ENCODE results near the gene MICALL1. TPM values are rescaled to one million over a fixed set of nuclear protein-coding genes. Genes with fewer than 3 reads are reported as not detected.

Gene MICALL1
- total RNA-seq, 2 experiments from 2014 or later: 18.3 to 25.7 TPM

DNA sequence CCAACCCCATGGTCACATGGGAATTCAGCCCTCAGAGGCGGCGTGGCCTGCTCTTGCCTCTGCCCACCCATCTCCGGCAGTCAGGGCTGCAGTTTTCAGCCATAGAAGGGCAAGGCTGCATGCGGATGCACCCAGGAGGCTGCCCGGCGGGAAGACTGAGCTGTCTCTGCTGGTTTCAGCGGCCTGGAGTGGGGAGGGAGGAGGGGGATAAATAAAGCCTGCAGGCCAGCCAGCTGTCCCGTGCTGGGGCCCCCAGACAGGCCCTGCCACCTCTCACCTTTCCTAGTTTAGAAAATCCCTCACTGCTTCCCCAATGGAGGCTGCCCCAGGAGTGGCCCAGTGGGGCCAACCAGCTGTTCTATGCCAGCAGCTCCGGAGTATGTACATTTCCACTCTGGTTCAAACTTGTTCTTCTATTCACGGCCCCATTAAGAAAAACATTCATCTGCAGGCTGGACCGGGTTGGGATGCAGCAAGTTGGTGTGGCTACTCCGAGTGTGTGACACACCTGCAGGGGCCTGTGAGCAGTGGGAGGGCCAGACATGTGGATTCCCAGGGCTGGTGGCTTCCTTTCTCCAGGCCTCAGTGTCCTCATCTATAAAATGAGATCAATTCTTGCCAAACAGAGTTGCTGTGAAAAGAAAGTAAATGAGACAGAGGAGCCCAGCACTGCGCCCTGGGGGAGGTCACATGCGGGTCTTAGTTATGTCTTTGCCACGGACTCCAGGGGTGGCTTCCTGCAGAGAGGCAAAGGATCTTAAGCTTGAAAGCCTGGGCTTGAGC is 5.0 kb downstream of the MICALL1 start:
- H3K4me3 ChIP-seq (ENCODE audit: low read depth, low read length, poor library complexity, severe bottlenecking): no peak overlapping the region
- POLR2A ChIA-PET: no interaction called here
- intact Hi-C loops (cut with micrococcal nuclease; ENCODE audit: unreplicated experiment): no loop called here

DNA sequence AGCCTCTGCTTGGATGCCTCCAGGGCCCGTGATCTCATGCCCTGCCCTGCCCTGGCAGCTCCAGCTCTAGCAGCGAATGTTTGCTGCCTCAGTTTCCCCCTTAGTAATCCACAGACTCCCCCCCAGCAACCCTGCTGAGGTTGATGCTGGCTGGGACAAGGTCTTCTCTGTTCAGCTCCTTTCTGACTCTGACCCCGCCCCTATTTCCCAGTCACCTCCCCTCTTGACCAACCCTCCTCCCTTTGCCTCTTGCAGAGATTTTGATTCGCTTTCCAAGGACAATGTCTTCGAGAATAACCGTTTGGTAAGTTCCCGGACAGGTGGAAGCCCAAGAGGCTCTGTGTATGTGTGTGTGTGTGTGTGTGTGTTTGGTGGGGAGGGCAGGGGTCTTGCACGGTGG is 5.6 kb downstream of the MICALL1 start:
- BruUV-seq (replicated peaks): no TSS peak
- Histone ChIP-seq H3K4me3 (ENCODE audit: low read depth, low read length, poor library complexity, severe bottlenecking) (no peak overlapping the region), H3K9me3 (ENCODE audit: low read length) (no peaks in the 10 kb centered on the region), H3K4me1 (ENCODE audit: insufficient read depth, low read length, poor library complexity, severe bottlenecking) (peaks cover 10% of the 10 kb centered on the region), H3K9me2 (ENCODE audit: insufficient read depth, low read length) (no peaks in the 10 kb centered on the region), H3K27ac (ENCODE audit: low read depth, low read length, poor library complexity, severe bottlenecking) (no peak overlapping the region), H3K36me3 (ENCODE audit: insufficient read depth, low read length) (peaks cover 5% of the 10 kb centered on the region; the same call in 1 of the 2 replicates), H3K4me2 (ENCODE audit: low read length) (no peak overlapping the region), H2AFZ (ENCODE audit: low read length) (no peak overlapping the region), H4K20me1 (ENCODE audit: insufficient read depth, low read length) (no peaks in the 10 kb centered on the region), H3K79me2 (ENCODE audit: insufficient read depth, low read depth, low read length) (no peaks in the 10 kb centered on the region)
- CTCF ChIA-PET (ENCODE audit: unreplicated experiment): no interaction called here
- intact Hi-C loops (cut with micrococcal nuclease; ENCODE audit: unreplicated experiment): no loop called here
- DNase-seq (ENCODE audit: low spot score): no peak
- no peak for TF ChIP-seq EZH2phosphoT487 (IDR thresholded peaks at IDR 0.05; ENCODE audit: borderline replicate concordance, low read depth, low read length)
- TF ChIP-seq, protein P1, sequence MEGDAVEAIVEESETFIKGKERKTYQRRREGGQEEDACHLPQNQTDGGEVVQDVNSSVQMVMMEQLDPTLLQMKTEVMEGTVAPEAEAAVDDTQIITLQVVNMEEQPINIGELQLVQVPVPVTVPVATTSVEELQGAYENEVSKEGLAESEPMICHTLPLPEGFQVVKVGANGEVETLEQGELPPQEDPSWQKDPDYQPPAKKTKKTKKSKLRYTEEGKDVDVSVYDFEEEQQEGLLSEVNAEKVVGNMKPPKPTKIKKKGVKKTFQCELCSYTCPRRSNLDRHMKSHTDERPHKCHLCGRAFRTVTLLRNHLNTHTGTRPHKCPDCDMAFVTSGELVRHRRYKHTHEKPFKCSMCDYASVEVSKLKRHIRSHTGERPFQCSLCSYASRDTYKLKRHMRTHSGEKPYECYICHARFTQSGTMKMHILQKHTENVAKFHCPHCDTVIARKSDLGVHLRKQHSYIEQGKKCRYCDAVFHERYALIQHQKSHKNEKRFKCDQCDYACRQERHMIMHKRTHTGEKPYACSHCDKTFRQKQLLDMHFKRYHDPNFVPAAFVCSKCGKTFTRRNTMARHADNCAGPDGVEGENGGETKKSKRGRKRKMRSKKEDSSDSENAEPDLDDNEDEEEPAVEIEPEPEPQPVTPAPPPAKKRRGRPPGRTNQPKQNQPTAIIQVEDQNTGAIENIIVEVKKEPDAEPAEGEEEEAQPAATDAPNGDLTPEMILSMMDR (conservative IDR thresholded peaks at IDR 0.05; ENCODE audit: low read length): no peak
- POLR2A ChIA-PET: no interaction called here

More for the DNA sequence above, 5.0 kb downstream of the MICALL1 start:
- Histone ChIP-seq H4K20me1 (ENCODE audit: insufficient read depth, low read length) (no peaks in the 10 kb centered on the region), H2AFZ (ENCODE audit: low read length) (no peak overlapping the region), H3K27ac (ENCODE audit: low read depth, low read length, poor library complexity, severe bottlenecking) (no peak overlapping the region), H3K9me3 (ENCODE audit: low read length) (no peaks in the 10 kb centered on the region), H3K4me1 (ENCODE audit: insufficient read depth, low read length, poor library complexity, severe bottlenecking) (peaks cover 11% of the 10 kb centered on the region), H3K79me2 (ENCODE audit: insufficient read depth, low read depth, low read length) (no peaks in the 10 kb centered on the region), H3K4me2 (ENCODE audit: low read length) (no peak overlapping the region), H3K9me2 (ENCODE audit: insufficient read depth, low read length) (no peaks in the 10 kb centered on the region), H3K36me3 (ENCODE audit: insufficient read depth, low read length) (peaks cover 5% of the 10 kb centered on the region; the same call in 1 of the 2 replicates)
- CTCF ChIA-PET (ENCODE audit: unreplicated experiment): no interaction called here
- no peak for TF ChIP-seq EZH2phosphoT487 (IDR thresholded peaks at IDR 0.05; ENCODE audit: borderline replicate concordance, low read depth, low read length)
- no peak for DNase-seq (ENCODE audit: low spot score)
- no TSS peak for BruUV-seq (replicated peaks)

DNA sequence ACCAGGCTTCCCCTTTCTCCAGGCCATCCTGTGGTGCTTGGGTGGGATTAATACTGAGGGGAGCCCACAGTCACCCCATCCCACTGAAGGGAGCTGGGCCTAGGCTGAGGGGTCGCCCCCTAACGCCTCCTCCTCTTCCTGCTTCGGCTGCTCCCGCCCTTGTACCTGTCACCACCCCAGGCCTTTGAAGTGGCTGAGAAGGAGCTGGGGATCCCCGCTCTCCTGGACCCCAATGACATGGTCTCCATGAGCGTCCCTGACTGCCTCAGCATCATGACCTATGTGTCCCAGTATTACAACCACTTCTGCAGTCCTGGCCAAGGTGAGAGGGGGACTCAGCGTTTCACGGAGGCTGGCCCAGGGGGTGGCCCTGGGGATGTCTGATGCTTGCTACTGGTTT is 6.1 kb downstream of the MICALL1 start:
- H3K4me1 ChIP-seq (ENCODE audit: insufficient read depth, low read length, poor library complexity, severe bottlenecking): peaks cover 6% of the 10 kb centered on the region
- H3K36me3 ChIP-seq (ENCODE audit: insufficient read depth, low read length): peaks cover 5% of the 10 kb centered on the region; the same call in 1 of the 2 replicates
- intact Hi-C loops (cut with micrococcal nuclease; ENCODE audit: unreplicated experiment): no loop called here
- no peak overlapping the region for H3K27ac ChIP-seq (ENCODE audit: low read depth, low read length, poor library complexity, severe bottlenecking)
- CTCF ChIA-PET (ENCODE audit: unreplicated experiment): no interaction called here
- TF ChIP-seq EZH2phosphoT487 (IDR thresholded peaks at IDR 0.05; ENCODE audit: borderline replicate concordance, low read depth, low read length): no peak
- TF ChIP-seq, protein P1 (conservative IDR thresholded peaks at IDR 0.05; ENCODE audit: low read length): no peak
- BruUV-seq (replicated peaks): no TSS peak
- H4K20me1 ChIP-seq (ENCODE audit: insufficient read depth, low read length): no peaks in the 10 kb centered on the region
- POLR2A ChIA-PET: no interaction called here
- no peak overlapping the region for H3K4me2 ChIP-seq (ENCODE audit: low read length)
- no peak overlapping the region for H3K4me3 ChIP-seq (ENCODE audit: low read depth, low read length, poor library complexity, severe bottlenecking)
- H3K9me2 ChIP-seq (ENCODE audit: insufficient read depth, low read length): no peaks in the 10 kb centered on the region
- H3K9me3 ChIP-seq (ENCODE audit: low read length): no peaks in the 10 kb centered on the region
- DNase-seq (ENCODE audit: low spot score): no peak
- H3K79me2 ChIP-seq (ENCODE audit: insufficient read depth, low read depth, low read length): no peaks in the 10 kb centered on the region
- H2AFZ ChIP-seq (ENCODE audit: low read length): no peak overlapping the region

Data from OCI-LY7 (cell line).